Activated B cell treated with CpG ODN at 0.5 μM for 24 hours (primary cell): ENCODE measurements around the gene MSANTD1. TPM values are rescaled to one million over a fixed set of nuclear protein-coding genes. Genes with fewer than 3 reads are reported as not detected.

Experiments
- ATAC-seq: fragments of 200-7000 bp; cut with Tn5 transposase; one replicate; pipeline ENCODE4 v1.10.0; 2021; ENCODE audit warnings: low read depth, mild to moderate bottlenecking, moderate library complexity
- CTCF ChIA-PET: fragments of 350-600 bp; sonication (Branson Sonifier 250); formaldehyde crosslinking; loops from one replicate; lab custom pipeline; 2021; ENCODE audit warnings: antibody characterized with exemption; lab: Charles Lee
- POLR2A ChIA-PET: fragments of 350-600 bp; sonication (Branson Sonifier 250); formaldehyde crosslinking; loops from one replicate; lab custom pipeline; 2021; ENCODE audit warnings: antibody characterized with exemption; lab: Charles Lee
- DNase-seq: peaks from one replicate; pipeline ENCODE4 v3.0.0; 2022
- H3K27ac Mint-ChIP-seq: one replicate; pipeline ENCODE4 v1.8.0; 2020; ENCODE audit warnings: mixed read lengths
- H3K27me3 Mint-ChIP-seq: one replicate; pipeline ENCODE4 v1.8.0; 2021; ENCODE audit warnings: mixed read lengths
- H3K36me3 Mint-ChIP-seq: one replicate; pipeline ENCODE4 v1.8.0; 2021; ENCODE audit warnings: low read depth, mixed read lengths
- H3K4me1 Mint-ChIP-seq: one replicate; pipeline ENCODE4 v1.8.0; 2021; ENCODE audit warnings: mixed read lengths
- H3K4me3 Mint-ChIP-seq: one replicate; pipeline ENCODE4 v1.8.0; 2020; ENCODE audit warnings: mild to moderate bottlenecking, mixed read lengths
- H3K9me3 Mint-ChIP-seq: one replicate; pipeline ENCODE4 v1.8.0; 2020; ENCODE audit warnings: mixed read lengths
- intact Hi-C: fragments of 100-400 bp; cut with micrococcal nuclease; formaldehyde crosslinking; loops from one replicate; pipeline ENCODE4 v1.15.1; 2024
- total RNA-seq: library from RNA; stranded (reverse); gene quantifications from 2 replicates; pipeline ENCODE4 v1.2.3, GENCODE V29; 2022
- TF ChIP-seq, protein P1 (sequence below): fragments of 200-600 bp; IDR thresholded peaks from one replicate; pipeline ENCODE4 v1.8.0; 2022; ENCODE audit warnings: antibody characterized with exemption, mild to moderate bottlenecking

The MSANTD1 gene
- total RNA-seq, 1 donor from 2014 or later: 5.0 TPM

- H3K9me3 Mint-ChIP-seq: no peaks in the 10 kb centered on the region
- H3K36me3 Mint-ChIP-seq: no peaks in the 10 kb centered on the region
- H3K27ac Mint-ChIP-seq: no peak overlapping the region
- intact Hi-C loops: no loop called here
- DNase-seq: no peak
- POLR2A ChIA-PET: no interaction called here
- no peak for ATAC-seq
- no peaks in the 10 kb centered on the region for H3K4me1 Mint-ChIP-seq
- TF ChIP-seq, protein P1, sequence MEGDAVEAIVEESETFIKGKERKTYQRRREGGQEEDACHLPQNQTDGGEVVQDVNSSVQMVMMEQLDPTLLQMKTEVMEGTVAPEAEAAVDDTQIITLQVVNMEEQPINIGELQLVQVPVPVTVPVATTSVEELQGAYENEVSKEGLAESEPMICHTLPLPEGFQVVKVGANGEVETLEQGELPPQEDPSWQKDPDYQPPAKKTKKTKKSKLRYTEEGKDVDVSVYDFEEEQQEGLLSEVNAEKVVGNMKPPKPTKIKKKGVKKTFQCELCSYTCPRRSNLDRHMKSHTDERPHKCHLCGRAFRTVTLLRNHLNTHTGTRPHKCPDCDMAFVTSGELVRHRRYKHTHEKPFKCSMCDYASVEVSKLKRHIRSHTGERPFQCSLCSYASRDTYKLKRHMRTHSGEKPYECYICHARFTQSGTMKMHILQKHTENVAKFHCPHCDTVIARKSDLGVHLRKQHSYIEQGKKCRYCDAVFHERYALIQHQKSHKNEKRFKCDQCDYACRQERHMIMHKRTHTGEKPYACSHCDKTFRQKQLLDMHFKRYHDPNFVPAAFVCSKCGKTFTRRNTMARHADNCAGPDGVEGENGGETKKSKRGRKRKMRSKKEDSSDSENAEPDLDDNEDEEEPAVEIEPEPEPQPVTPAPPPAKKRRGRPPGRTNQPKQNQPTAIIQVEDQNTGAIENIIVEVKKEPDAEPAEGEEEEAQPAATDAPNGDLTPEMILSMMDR: no peak
- CTCF ChIA-PET: no interaction called here
- no peaks in the 10 kb centered on the region for H3K27me3 Mint-ChIP-seq
- no peak overlapping the region for H3K4me3 Mint-ChIP-seq
Measured at GRCh38 chr4:3263876-3264193, 14.9 kb downstream of the MSANTD1 start.

DNA sequence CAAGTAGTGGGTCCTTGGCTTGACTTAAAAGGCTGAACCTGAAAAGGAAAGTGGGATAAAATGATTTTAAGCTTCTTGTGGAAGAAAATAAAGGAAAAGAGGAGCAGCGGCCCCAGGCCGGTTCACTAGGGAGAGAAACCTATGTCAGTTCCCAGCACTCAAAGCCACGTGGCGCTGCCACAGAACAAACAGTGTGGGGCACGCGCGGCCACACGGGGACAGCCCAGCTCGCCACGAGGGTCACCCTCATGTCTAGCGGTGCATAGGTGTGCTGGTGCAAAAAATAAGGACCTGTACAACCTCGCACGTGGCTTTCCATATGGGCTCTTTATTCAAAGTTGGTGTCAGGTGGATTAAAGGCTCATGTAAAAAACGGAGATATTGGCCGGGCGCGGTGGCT, 17.1 kb downstream of the MSANTD1 start:
- H3K4me1 Mint-ChIP-seq: no peaks in the 10 kb centered on the region
- POLR2A ChIA-PET: no interaction called here
- DNase-seq (no peak), ATAC-seq (no peak)
- H3K4me3 Mint-ChIP-seq: no peak overlapping the region
- intact Hi-C loops: no loop called here
- H3K36me3 Mint-ChIP-seq: no peaks in the 10 kb centered on the region
- CTCF ChIA-PET: no interaction called here
- H3K27me3 Mint-ChIP-seq: no peaks in the 10 kb centered on the region
- TF ChIP-seq, protein P1: no peak
- H3K9me3 Mint-ChIP-seq: no peaks in the 10 kb centered on the region
- H3K27ac Mint-ChIP-seq: no peak overlapping the region

DNA sequence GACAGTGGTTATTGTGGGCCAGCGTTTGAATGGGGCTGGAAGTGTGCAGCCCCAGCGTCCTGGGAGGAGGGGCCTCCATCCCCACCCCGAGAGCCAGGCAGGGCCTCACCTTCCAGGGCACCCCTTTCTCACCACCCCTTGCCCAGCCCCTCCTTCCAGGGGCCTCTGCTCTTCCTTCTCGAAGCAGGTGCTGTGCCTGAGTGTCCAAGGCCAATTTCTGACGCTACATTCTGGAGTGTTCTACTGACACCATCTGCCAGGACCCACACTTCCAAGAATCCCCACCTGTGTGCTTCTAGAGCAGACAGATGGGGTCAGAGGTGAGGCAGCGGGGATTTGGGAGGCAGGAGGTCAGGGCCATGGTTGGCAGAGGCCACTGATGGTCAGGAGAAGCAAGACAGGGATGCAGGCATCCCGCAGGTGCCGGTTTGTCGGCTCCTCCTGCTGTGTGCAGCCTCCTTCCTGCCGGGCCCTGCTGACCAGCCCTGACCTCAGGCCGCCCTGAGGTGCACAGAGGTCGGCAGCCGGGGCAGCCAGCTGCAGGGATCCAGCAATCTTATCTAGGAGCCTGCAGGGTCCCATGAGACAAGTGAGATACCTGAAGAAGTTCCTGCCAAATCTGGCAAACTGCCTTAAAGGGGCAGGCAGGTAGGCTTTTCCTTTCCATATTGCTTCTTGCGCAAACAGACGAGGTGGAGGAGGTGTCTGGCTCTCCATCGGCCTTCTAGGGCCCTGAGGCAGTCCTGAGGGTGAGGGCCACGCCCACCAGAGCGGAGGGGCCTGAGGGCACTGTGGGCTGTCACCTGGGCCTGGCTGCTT, 18.8 kb downstream of the MSANTD1 start:
- POLR2A ChIA-PET: no interaction called here
- no peak for DNase-seq

GRCh38 chr4:3268395-3269104, 19.6 kb downstream of the MSANTD1 start:
- Mint-ChIP-seq H3K4me3 (no peak overlapping the region), H3K9me3 (peaks cover 7% of the 10 kb centered on the region), H3K4me1 (peaks cover 11% of the 10 kb centered on the region), H3K36me3 (peaks cover 1% of the 10 kb centered on the region), H3K27me3 (no peaks in the 10 kb centered on the region), H3K27ac (no peak overlapping the region)
- DNase-seq: no peak
- ATAC-seq: no peak
- intact Hi-C loops: no loop called here
- ChIA-PET CTCF (no interaction called here), POLR2A (no interaction called here)
- TF ChIP-seq, protein P1: no peak

More for the DNA sequence above, 18.8 kb downstream of the MSANTD1 start:
- TF ChIP-seq, protein P1: no peak
- H3K9me3 Mint-ChIP-seq: peaks cover 5% of the 10 kb centered on the region
- no peak for ATAC-seq
- CTCF ChIA-PET: no interaction called here
- intact Hi-C loops: no loop called here
- H3K27me3 Mint-ChIP-seq: no peaks in the 10 kb centered on the region
- no peak overlapping the region for H3K4me3 Mint-ChIP-seq
- no peak overlapping the region for H3K27ac Mint-ChIP-seq
- peaks cover 11% of the 10 kb centered on the region for H3K4me1 Mint-ChIP-seq
- H3K36me3 Mint-ChIP-seq: no peaks in the 10 kb centered on the region
